WI38 (cell line): Measurements from ENCODE around the gene TMEM225.

ENCODE experiments used
- H3K4me3 ChIP-seq: 2 replicates; pipeline ENCODE4 v1.5.1; 2011; ENCODE audit warnings: low read depth, mild to moderate bottlenecking, control low read depth, low read length
- TF ChIP-seq, protein P1 (sequence below): IDR thresholded peaks from 2 replicates; pipeline ENCODE4 v1.5.1; 2012; ENCODE audit warnings: low read depth, mild to moderate bottlenecking, control low read depth, low read length

TMEM225 gene

DNA sequence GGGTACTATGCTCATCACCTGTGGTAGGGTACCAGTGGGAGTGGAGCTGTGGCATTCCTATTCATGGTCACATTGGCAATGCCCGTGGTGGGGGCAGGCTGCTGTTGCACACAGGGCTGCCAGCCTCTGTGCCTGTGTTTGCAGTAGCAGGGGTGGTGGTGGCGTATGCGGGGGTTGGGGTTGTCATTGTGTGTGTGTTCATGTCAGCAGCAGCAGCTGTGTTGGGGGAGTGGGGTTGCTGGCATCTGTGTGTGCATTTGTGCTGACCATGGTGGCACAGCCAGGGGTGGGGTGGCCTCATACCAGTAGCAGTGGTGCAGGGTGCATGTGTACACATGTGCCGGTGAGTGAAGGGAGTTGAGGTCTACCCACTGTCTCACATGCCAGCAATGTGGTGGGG lies 34.4 kb downstream of the TMEM225 start:
- TF ChIP-seq, protein P1, sequence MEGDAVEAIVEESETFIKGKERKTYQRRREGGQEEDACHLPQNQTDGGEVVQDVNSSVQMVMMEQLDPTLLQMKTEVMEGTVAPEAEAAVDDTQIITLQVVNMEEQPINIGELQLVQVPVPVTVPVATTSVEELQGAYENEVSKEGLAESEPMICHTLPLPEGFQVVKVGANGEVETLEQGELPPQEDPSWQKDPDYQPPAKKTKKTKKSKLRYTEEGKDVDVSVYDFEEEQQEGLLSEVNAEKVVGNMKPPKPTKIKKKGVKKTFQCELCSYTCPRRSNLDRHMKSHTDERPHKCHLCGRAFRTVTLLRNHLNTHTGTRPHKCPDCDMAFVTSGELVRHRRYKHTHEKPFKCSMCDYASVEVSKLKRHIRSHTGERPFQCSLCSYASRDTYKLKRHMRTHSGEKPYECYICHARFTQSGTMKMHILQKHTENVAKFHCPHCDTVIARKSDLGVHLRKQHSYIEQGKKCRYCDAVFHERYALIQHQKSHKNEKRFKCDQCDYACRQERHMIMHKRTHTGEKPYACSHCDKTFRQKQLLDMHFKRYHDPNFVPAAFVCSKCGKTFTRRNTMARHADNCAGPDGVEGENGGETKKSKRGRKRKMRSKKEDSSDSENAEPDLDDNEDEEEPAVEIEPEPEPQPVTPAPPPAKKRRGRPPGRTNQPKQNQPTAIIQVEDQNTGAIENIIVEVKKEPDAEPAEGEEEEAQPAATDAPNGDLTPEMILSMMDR, result no peak
- no peak overlapping the region for H3K4me3 ChIP-seq

DNA sequence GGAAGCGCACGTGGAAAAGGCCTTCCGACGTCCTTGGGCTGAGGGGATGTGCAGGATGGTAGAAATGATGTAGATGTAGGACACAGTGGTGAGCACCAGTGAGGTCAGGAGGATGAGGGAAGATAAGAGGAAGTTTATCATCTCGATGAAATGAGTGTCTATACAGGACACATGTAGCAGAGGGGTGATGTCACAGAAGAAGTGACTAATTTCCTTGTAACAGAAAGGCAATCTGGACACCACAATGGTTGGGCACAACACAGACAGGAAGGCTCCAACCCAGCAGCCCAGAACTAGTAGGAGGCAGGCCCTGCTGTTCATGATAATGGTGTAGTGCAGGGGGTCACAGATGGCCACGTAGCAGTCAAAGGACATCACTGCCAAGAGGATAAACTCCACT lies 44.3 kb downstream of the TMEM225 start:
- H3K4me3 ChIP-seq, result no peak overlapping the region
- TF ChIP-seq, protein P1, result no peak

DNA sequence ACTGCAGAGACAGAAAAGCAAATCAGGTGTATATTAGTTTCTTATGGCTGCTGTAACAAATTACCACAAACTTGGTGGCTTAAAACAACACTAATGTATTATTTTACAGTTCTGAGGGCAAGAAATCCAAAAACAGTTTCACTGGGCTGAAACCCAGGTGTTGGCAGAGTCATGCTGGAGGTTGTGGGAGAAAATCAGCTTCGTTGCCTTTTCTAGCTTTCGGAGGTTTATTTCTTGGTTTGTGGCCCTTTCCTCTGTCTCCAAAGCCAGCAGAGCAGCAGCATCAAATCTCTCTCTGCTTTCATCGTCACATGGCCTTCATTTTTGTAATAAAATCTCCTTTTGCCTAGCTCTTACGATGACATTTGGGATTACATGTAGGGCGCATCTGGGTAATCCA lies 46.3 kb downstream of the TMEM225 start:
- TF ChIP-seq, protein P1, result no peak
- no peak overlapping the region for H3K4me3 ChIP-seq

DNA sequence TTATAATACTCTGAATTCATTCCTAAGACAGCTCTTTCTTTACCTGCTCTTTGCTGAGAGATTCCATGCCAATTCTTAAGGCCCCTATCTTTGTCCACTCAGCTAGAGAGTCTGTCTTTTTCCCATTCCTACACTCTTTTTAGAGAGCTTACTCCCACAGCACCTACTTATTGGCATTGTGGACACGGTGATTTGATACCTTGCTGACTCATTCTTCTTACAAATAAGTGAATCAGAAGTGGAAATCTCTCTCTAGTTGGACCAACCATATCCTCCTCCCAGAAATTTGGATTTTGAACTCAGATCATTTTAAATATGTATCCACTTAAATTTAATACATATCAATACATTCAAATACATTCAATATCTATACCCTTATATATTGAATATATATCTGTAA lies 46.8 kb downstream of the TMEM225 start:
- no peak overlapping the region for H3K4me3 ChIP-seq
- TF ChIP-seq, protein P1, result no peak

DNA sequence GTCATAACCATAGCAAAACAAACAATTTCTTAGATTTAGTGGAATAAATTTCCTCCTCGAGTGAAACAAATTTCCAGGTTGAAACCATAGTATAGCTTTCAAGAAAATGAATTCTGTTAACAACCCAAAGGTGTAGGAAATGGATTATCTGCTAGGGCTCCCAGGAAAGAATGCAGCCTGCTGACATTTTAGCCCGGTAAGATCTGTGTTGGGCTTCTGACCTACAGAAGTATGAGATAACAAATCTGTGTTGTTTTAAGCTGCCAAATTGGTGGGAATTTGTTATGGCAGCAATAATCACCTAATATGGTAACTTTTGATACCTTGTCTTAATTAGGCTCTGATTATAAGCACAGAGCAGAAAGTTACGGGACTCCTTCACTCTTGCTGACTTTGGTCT lies 47.3 kb downstream of the TMEM225 start:
- H3K4me3 ChIP-seq, result no peak overlapping the region
- TF ChIP-seq, protein P1, result no peak

DNA sequence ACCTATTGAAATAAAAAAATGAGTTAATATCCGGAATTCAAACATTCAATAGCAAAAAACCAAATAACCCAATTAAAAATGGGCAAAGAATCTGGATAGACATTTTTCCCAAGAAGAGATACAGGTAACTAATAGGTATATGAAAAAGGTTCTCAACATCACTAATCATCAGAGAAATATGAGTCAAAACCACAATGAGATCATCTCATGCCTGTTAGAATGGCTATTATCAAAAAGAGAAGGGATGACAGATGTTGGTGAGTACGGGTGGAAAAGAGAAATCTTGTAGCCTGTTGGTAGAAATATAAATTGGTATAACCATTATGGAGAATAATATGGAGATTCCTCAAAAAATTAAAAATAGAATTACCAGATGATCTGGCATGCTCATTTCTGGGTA lies 52.4 kb downstream of the TMEM225 start:
- TF ChIP-seq, protein P1, result no peak
- no peak overlapping the region for H3K4me3 ChIP-seq
